Keratinocyte (primary cell): ENCODE data around the gene KCNK18. TPM values are rescaled to one million over a fixed set of nuclear protein-coding genes. Genes with fewer than 3 reads are reported as not detected.

Source experiments
- DNase-seq: peaks from one replicate; pipeline ENCODE4 v3.0.0-alpha.2; 2011; ENCODE audit warnings: low read depth, missing footprints, low spot score
- FAIRE-seq: peaks from 2 replicates; lab custom pipeline; 2011; peaks lifted over from hg19 to GRCh38; lab: Jason Lieb, UNC
- H2AFZ ChIP-seq: 2 replicates; pipeline ENCODE4 v1.6.0; 2012; ENCODE audit warnings: low read length, control low read depth, inconsistent platforms; ENCODE audit not compliant: control insufficient read depth
- H3K27ac ChIP-seq: 2 replicates; pipeline ENCODE4 v1.5.1; 2011; ENCODE audit warnings: low read length; ENCODE audit not compliant: control insufficient read depth, insufficient read depth
- H3K27me3 ChIP-seq: 3 replicates; pipeline ENCODE4 v1.6.0; 2011; ENCODE audit warnings: low read length; ENCODE audit not compliant: control insufficient read depth, insufficient read depth; ENCODE audit errors: extremely low read depth
- H3K36me3 ChIP-seq, 2 experiments: 2 replicates in 1 of 2; 3 replicates in 1 of 2; pipeline ENCODE4 v1.5.1; 2011; ENCODE audit warnings: low read length in 2 of 2, mild to moderate bottlenecking in 1 of 2; ENCODE audit not compliant: control insufficient read depth in 2 of 2, insufficient read depth in 2 of 2; ENCODE audit errors: extremely low read depth in 1 of 2
- H3K4me1 ChIP-seq: 3 replicates; pipeline ENCODE4 v1.5.1; 2011; ENCODE audit warnings: low read length; ENCODE audit not compliant: control insufficient read depth, insufficient read depth; ENCODE audit errors: extremely low read depth
- H3K4me2 ChIP-seq: 3 replicates; pipeline ENCODE4 v1.6.0; 2011; ENCODE audit warnings: low read depth, low read length; ENCODE audit not compliant: control insufficient read depth, insufficient read depth; ENCODE audit errors: extremely low read depth
- H3K4me3 ChIP-seq, 3 experiments: fragments of 200-600 bp in 1 of 3; sonication (generic) in 1 of 3; 2 replicates in 2 of 3; 3 replicates in 1 of 3; pipeline ENCODE4 v1.5.1; 2011 to 2016; ENCODE audit warnings: low read length in 3 of 3, mild to moderate bottlenecking in 3 of 3, control low read depth in 2 of 3, inconsistent platforms in 1 of 3, low read depth in 1 of 3, mixed read lengths in 1 of 3, mixed run types in 1 of 3, moderate library complexity in 1 of 3; ENCODE audit not compliant: control insufficient read depth in 2 of 3, insufficient read depth in 2 of 3; ENCODE audit errors: extremely low read depth in 1 of 3
- H3K79me2 ChIP-seq: 2 replicates; pipeline ENCODE4 v1.6.0; 2012; ENCODE audit warnings: low read length; ENCODE audit not compliant: control insufficient read depth, insufficient read depth
- H3K9ac ChIP-seq: 3 replicates; pipeline ENCODE4 v1.6.0; 2011; ENCODE audit warnings: low read length; ENCODE audit not compliant: control insufficient read depth, insufficient read depth; ENCODE audit errors: extremely low read depth
- H3K9me1 ChIP-seq: 3 replicates; pipeline ENCODE4 v1.6.0; 2011; ENCODE audit warnings: low read length; ENCODE audit not compliant: control insufficient read depth, insufficient read depth; ENCODE audit errors: extremely low read depth
- H3K9me3 ChIP-seq: 2 replicates; pipeline ENCODE4 v1.5.1; 2012; ENCODE audit warnings: low read depth, low read length; ENCODE audit not compliant: control insufficient read depth
- H4K20me1 ChIP-seq: 3 replicates; pipeline ENCODE4 v1.6.0; 2011; ENCODE audit warnings: low read length; ENCODE audit not compliant: control insufficient read depth, insufficient read depth; ENCODE audit errors: extremely low read depth
- CTCF ChIP-seq, 3 experiments: IDR thresholded peaks in 1 of 3; conservative IDR thresholded peaks in 1 of 3; optimal IDR thresholded peaks in 1 of 3; 2 replicates in 2 of 3; 3 replicates in 1 of 3; pipeline versions ENCODE3 to v1.5.1; 2011; ENCODE audit warnings: low read length in 3 of 3, mild to moderate bottlenecking in 3 of 3, moderate library complexity in 2 of 3, control low read depth in 1 of 3, inconsistent platforms in 1 of 3; ENCODE audit not compliant: insufficient read depth in 2 of 3; ENCODE audit errors: extremely low read depth in 1 of 3
- EZH2 ChIP-seq: IDR thresholded peaks from one replicate; pipeline ENCODE4 v1.6.1; 2012; ENCODE audit warnings: inconsistent platforms, mild to moderate bottlenecking, low read length, moderate library complexity
- dilution Hi-C: fragments of 300-500 bp; cut with MboI; formaldehyde crosslinking; loops from one replicate; pipeline ENCODE4 v1.7.0; 2020; ENCODE audit warnings: low sequenced_read_pairs; ENCODE audit not compliant: extremely low pct_ligation_motif_present
- polyA plus RNA-seq, 5 experiments: library from polyadenylated mRNA; depleted of rRNA in 3 of 5; stranded (reverse) in 3 of 5; stranded (forward) in 1 of 5; unstranded in 1 of 5; fragments of >200 nt; gene quantifications; 1 replicate in 1 of 5; 2 replicates in 3 of 5; 3 replicates in 1 of 5; pipeline versions ENCODE4 v1.2.1 to v1.2.3, GENCODE V29; 2011 to 2012; ENCODE audit warnings: missing spikeins in 2 of 5, low read depth in 1 of 5, low replicate concordance in 1 of 5

KCNK18 gene
- polyA plus RNA-seq, 1 donor (not counting 4 experiments of a cell fraction or from before 2014, with no cell fraction given), result not detected

- peaks cover 10% of the 10 kb centered on the region for H3K4me1 ChIP-seq
- TF ChIP-seq CTCF (optimal IDR thresholded peaks at IDR 0.05 in 1 of 3, IDR thresholded peaks at IDR 0.05 in 1 of 3, conservative IDR thresholded peaks at IDR 0.05 in 1 of 3; ENCODE audit: extremely low read depth in 1 of 3, insufficient read depth in 2 of 3, low read length in 3 of 3) (no peak), EZH2 (peak; percentile 58)
- no peaks in the 10 kb centered on the region for H3K9me1 ChIP-seq
- H3K27ac ChIP-seq, result no peak overlapping the region
- H3K4me3 ChIP-seq, result no peak overlapping the region
- no peaks in the 10 kb centered on the region for H3K9me3 ChIP-seq
- H3K36me3 ChIP-seq, result no peaks in the 10 kb centered on the region
- dilution Hi-C loops, result no loop called here
- H3K79me2 ChIP-seq, result no peaks in the 10 kb centered on the region
- peak overlapping the region; percentile 14 for H3K4me2 ChIP-seq
- peaks cover 91% of the 10 kb centered on the region for H3K27me3 ChIP-seq
- peaks cover 3% of the 10 kb centered on the region for H4K20me1 ChIP-seq
- DNase-seq, result no peak
- peak; percentile 72 for FAIRE-seq
- no peak overlapping the region for H2AFZ ChIP-seq
- no peak overlapping the region for H3K9ac ChIP-seq
These were observed 30.6 kb upstream of the KCNK18 start for GRCh38 chr10:117166418-117167345.

DNA sequence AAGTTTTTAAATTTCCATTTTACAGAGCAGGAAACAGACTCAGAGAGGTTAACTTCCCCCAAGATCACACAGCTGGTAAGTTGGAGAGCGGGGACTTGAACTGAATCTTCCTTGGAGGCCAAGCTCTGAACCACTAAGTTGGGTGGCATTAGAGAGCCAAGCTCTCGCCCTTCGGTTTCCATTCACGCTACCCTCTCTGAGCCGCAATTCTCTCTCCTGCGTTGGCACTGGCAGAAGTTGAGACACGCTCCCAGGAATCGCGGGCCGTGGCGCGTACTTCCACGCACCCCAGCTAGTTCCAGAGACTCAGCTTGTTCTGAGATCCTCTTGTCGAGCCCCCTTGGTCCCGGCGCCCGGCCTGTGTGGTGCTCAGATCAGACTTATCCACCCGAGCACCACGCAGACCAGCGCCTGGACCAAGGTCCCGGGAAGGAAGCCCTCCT lies 29.9 kb upstream of the KCNK18 start:
- no peak for DNase-seq
- FAIRE-seq, result no peak
- Histone ChIP-seq H3K9ac (no peak overlapping the region), H3K27ac (no peak overlapping the region), H3K9me1 (no peaks in the 10 kb centered on the region), H3K36me3 (no peaks in the 10 kb centered on the region), H3K9me3 (no peaks in the 10 kb centered on the region), H3K79me2 (no peaks in the 10 kb centered on the region), H3K4me2 (peak overlapping the region; percentile 14), H3K4me1 (peaks cover 10% of the 10 kb centered on the region), H4K20me1 (peaks cover 3% of the 10 kb centered on the region), H3K27me3 (peaks cover 91% of the 10 kb centered on the region), H2AFZ (no peak overlapping the region), H3K4me3 (no peak overlapping the region)
- dilution Hi-C loops, result no loop called here
- no peak for TF ChIP-seq EZH2
- no peak for TF ChIP-seq CTCF (optimal IDR thresholded peaks at IDR 0.05 in 1 of 3, IDR thresholded peaks at IDR 0.05 in 1 of 3, conservative IDR thresholded peaks at IDR 0.05 in 1 of 3; ENCODE audit: extremely low read depth in 1 of 3, insufficient read depth in 2 of 3, low read length in 3 of 3)
